Small intestine (tissue), 7 donors: ENCODE data around the gene RNF157. TPM values are rescaled to one million over a fixed set of nuclear protein-coding genes. Genes with fewer than 3 reads are reported as not detected.
"Not testable (repeated sequence)": the region's sequence is repeated elsewhere in the genome, so short reads cannot be mapped to it uniquely, and the experiment has no call there.

Experiments used
- DNase-seq, 2 donors: peaks; one replicate each; pipeline versions ENCODE4 v3.0.0 to v3.0.0-alpha.2; 2013
- FAIRE-seq: peaks from 2 replicates; lab custom pipeline; 2012; peaks lifted over from hg19 to GRCh38; lab: Jason Lieb, UNC
- H3K27ac ChIP-seq, 3 donors: one replicate each; pipeline ENCODE4 v1.5.1; 2013; ENCODE audit warnings: low read length in 2 of 3, mild to moderate bottlenecking in 2 of 3, control low read depth in 1 of 3, inconsistent platforms in 1 of 3, low read depth in 1 of 3, moderate library complexity in 1 of 3
- H3K27me3 ChIP-seq, 3 donors: one replicate each; pipeline ENCODE4 v1.6.1; 2013; ENCODE audit warnings: low read length in 3 of 3, inconsistent platforms in 1 of 3; ENCODE audit not compliant: control insufficient read depth in 3 of 3, insufficient read depth in 3 of 3
- H3K36me3 ChIP-seq, 3 donors: one replicate each; pipeline ENCODE4 v1.6.1; 2013; ENCODE audit warnings: low read length in 3 of 3, inconsistent platforms in 1 of 3, low read depth in 1 of 3, mild to moderate bottlenecking in 1 of 3, moderate library complexity in 1 of 3; ENCODE audit not compliant: control insufficient read depth in 3 of 3, insufficient read depth in 2 of 3
- H3K4me1 ChIP-seq, 3 donors: one replicate each; pipeline ENCODE4 v1.6.1; 2013; ENCODE audit warnings: low read length in 2 of 3, inconsistent platforms in 1 of 3, low read depth in 1 of 3, mild to moderate bottlenecking in 1 of 3, moderate library complexity in 1 of 3; ENCODE audit not compliant: control insufficient read depth in 3 of 3, insufficient read depth in 2 of 3
- H3K4me3 ChIP-seq, 3 donors: one replicate each; pipeline ENCODE4 v1.5.1; 2013; ENCODE audit warnings: low read length in 3 of 3, control low read depth in 1 of 3, inconsistent platforms in 1 of 3, low read depth in 1 of 3, mild to moderate bottlenecking in 1 of 3, moderate library complexity in 1 of 3
- H3K9me3 ChIP-seq, 2 donors: one replicate each; pipeline ENCODE4 v1.6.1; 2013; ENCODE audit warnings: low read depth in 1 of 2, low read length in 1 of 2; ENCODE audit not compliant: control insufficient read depth in 2 of 2, insufficient read depth in 1 of 2
- WGBS, 3 donors: extraction: QIAGEN DNeasy Blood & Tissue Kit; methylation state at CpG; one replicate each; pipeline ENCODE4 v1.1.7; 2013; 5-methylcytosine and 5-hydroxymethylcytosine counted together
- polyA plus RNA-seq, 4 donors: library from polyadenylated mRNA; stranded (reverse) in 3 of 4; unstranded in 1 of 4; fragments of 200-250 nt in 3 of 4; fragments of 120-200 nt in 1 of 4; gene quantifications; one replicate each; pipeline versions ENCODE4 v1.2.1 to v1.2.3, GENCODE V29; 2013
- donor health status: healthy with polysubstance abuse.
- donor health status: control.
- donor health status: control.
- donor health status: Bipolar disorder and iron deficiency.
- donor health status: healthy.

The RNF157 gene
- polyA plus RNA-seq, 4 donors, result 13.9 to 30.6 (median 21.6) TPM

GRCh38 chr17:76236603-76237002 is 3.7 kb downstream of the RNF157 start:
- Histone ChIP-seq H3K27me3 (no peaks in the 10 kb centered on the region), H3K27ac (no peak overlapping the region), H3K36me3 (no peaks in the 10 kb centered on the region), H3K9me3 (no peaks in the 10 kb centered on the region), H3K4me3 (no peak overlapping the region), H3K4me1 (peaks cover 0 to 18% (median 0%) of the 10 kb centered on the region in 3 donors)
- DNase-seq (no peak), FAIRE-seq (no peak)

- Histone ChIP-seq H3K4me3 (no peak overlapping the region), H3K36me3 (no peaks in the 10 kb centered on the region), H3K4me1 (peaks cover 0 to 12% (median 0%) of the 10 kb centered on the region in 3 donors), H3K27me3 (no peaks in the 10 kb centered on the region), H3K9me3 (no peaks in the 10 kb centered on the region), H3K27ac (no peak overlapping the region)
- WGBS, 3 donors, result 85 to 93% (median 91%) methylated on average over 2 of the region's 2 CpGs
- FAIRE-seq (no peak), DNase-seq (no peak)
Observed at GRCh38 chr17:76235883-76236282, 4.4 kb downstream of the RNF157 start.

- no peak overlapping the region for H3K4me3 ChIP-seq
- H3K27me3 ChIP-seq, result no peaks in the 10 kb centered on the region
- WGBS, 3 donors, result 71 to 86% (median 85%) methylated on average over 5 of the region's 5 CpGs
- no peaks in the 10 kb centered on the region for H3K9me3 ChIP-seq
- FAIRE-seq (no peak), DNase-seq (no peak)
- H3K4me1 ChIP-seq, result peaks cover 0 to 10% (median 0%) of the 10 kb centered on the region in 3 donors
- no peak overlapping the region for H3K27ac ChIP-seq
- no peaks in the 10 kb centered on the region for H3K36me3 ChIP-seq
Observed at GRCh38 chr17:76234354-76234679, 6.0 kb downstream of the RNF157 start.

GRCh38 chr17:76233588-76234353 is 6.5 kb downstream of the RNF157 start:
- Histone ChIP-seq H3K4me3 (no peak overlapping the region), H3K27ac (no peak overlapping the region), H3K36me3 (no peaks in the 10 kb centered on the region), H3K4me1 (peaks cover 0 to 7% (median 0%) of the 10 kb centered on the region in 3 donors), H3K9me3 (no peaks in the 10 kb centered on the region), H3K27me3 (no peaks in the 10 kb centered on the region)
- 91 to 94% (median 92%) methylated on average over 6 of the region's 6 CpGs for WGBS, 3 donors
- DNase-seq, result no peak
- FAIRE-seq, result no peak

- no peak for FAIRE-seq
- WGBS, 3 donors, result 76 to 96% (median 87%) methylated on average over 2 of the region's 2 CpGs
- H3K27me3 ChIP-seq, result no peaks in the 10 kb centered on the region
- H3K4me3 ChIP-seq, result no peak overlapping the region
- H3K27ac ChIP-seq, result no peak overlapping the region
- no peaks in the 10 kb centered on the region for H3K9me3 ChIP-seq
- no peak for DNase-seq
- no peaks in the 10 kb centered on the region for H3K36me3 ChIP-seq
- H3K4me1 ChIP-seq, result no peaks in the 10 kb centered on the region
Observed at GRCh38 chr17:76232342-76232741, 8.0 kb downstream of the RNF157 start.

GRCh38 chr17:76226749-76227148 is 13.5 kb downstream of the RNF157 start:
- H3K27me3 ChIP-seq, H3K4me1 ChIP-seq, H3K4me3 ChIP-seq, H3K27ac ChIP-seq, FAIRE-seq, H3K9me3 ChIP-seq, DNase-seq, H3K36me3 ChIP-seq: not testable (repeated sequence)
- WGBS, 3 donors, result 94 to 96% (median 95%) methylated on average over 19 of the region's 19 CpGs

GRCh38 chr17:76225373-76226086 is 14.8 kb downstream of the RNF157 start:
- H3K27ac ChIP-seq, H3K4me3 ChIP-seq, H3K9me3 ChIP-seq, H3K4me1 ChIP-seq, H3K36me3 ChIP-seq, H3K27me3 ChIP-seq, DNase-seq, FAIRE-seq: not testable (repeated sequence)
- WGBS, 3 donors, result 79 to 93% (median 89%) methylated on average over 6 to 7 of the region's 7 CpGs

- Histone ChIP-seq H3K4me3 (no peak overlapping the region), H3K4me1 (peaks cover 0 to 9% (median 2%) of the 10 kb centered on the region in 3 donors), H3K27me3 (no peaks in the 10 kb centered on the region), H3K36me3 (no peaks in the 10 kb centered on the region), H3K9me3 (no peaks in the 10 kb centered on the region), H3K27ac (no peak overlapping the region)
- DNase-seq (no peak), FAIRE-seq (no peak)
- 96 to 100% (median 97%) methylated on average over 1 of the region's 1 CpG for WGBS, 3 donors
Observed at GRCh38 chr17:76223802-76224201, 16.5 kb downstream of the RNF157 start.
